HG02973 (cell line): ENCODE data around the gene FCN2.

Experiments
- ATAC-seq: cut with Tn5 transposase; IDR thresholded peaks from one replicate; pipeline ENCODE4 v1.9.1; 2021; ENCODE audit warnings: moderate library complexity; ENCODE audit not compliant: unreplicated experiment

The FCN2 gene

GRCh38 chr9:134868751-134869553, 11.7 kb upstream of the FCN2 start:
- ATAC-seq = no peak

GRCh38 chr9:134869554-134870300, 10.9 kb upstream of the FCN2 start:
- ATAC-seq = no peak

- no peak for ATAC-seq
Measured at GRCh38 chr9:134870301-134870694, 10.3 kb upstream of the FCN2 start.

- ATAC-seq = no peak
Measured at GRCh38 chr9:134870746-134871662, 9.6 kb upstream of the FCN2 start.

- ATAC-seq = no peak
Measured at GRCh38 chr9:134871697-134872340, 8.8 kb upstream of the FCN2 start.

- ATAC-seq = no peak
Measured at GRCh38 chr9:134872482-134873231, 8.0 kb upstream of the FCN2 start.

GRCh38 chr9:134875371-134875770, 5.2 kb upstream of the FCN2 start:
- ATAC-seq = no peak

- no peak for ATAC-seq
Measured at GRCh38 chr9:134877541-134877940, 3.1 kb upstream of the FCN2 start.

GRCh38 chr9:134879664-134880483, 736 bp upstream of the FCN2 start:
- ATAC-seq = no peak

GRCh38 chr9:134881313-134881670, 682 bp downstream of the FCN2 start:
- no peak for ATAC-seq

GRCh38 chr9:134882204-134882785, 1.7 kb downstream of the FCN2 start:
- no peak for ATAC-seq

- ATAC-seq = no peak
Measured at GRCh38 chr9:134883040-134883782, 2.6 kb downstream of the FCN2 start.

GRCh38 chr9:134884492-134884891, 3.9 kb downstream of the FCN2 start:
- no peak for ATAC-seq

GRCh38 chr9:134885001-134885678, 4.5 kb downstream of the FCN2 start:
- ATAC-seq = no peak

- ATAC-seq = no peak
Measured at GRCh38 chr9:134885679-134886412, 5.2 kb downstream of the FCN2 start.

GRCh38 chr9:134886413-134886913, 5.9 kb downstream of the FCN2 start:
- no peak for ATAC-seq

GRCh38 chr9:134887219-134887618, 6.6 kb downstream of the FCN2 start:
- no peak for ATAC-seq
